ENCODE data around the gene DNAH17.

Gene DNAH17

DNA sequence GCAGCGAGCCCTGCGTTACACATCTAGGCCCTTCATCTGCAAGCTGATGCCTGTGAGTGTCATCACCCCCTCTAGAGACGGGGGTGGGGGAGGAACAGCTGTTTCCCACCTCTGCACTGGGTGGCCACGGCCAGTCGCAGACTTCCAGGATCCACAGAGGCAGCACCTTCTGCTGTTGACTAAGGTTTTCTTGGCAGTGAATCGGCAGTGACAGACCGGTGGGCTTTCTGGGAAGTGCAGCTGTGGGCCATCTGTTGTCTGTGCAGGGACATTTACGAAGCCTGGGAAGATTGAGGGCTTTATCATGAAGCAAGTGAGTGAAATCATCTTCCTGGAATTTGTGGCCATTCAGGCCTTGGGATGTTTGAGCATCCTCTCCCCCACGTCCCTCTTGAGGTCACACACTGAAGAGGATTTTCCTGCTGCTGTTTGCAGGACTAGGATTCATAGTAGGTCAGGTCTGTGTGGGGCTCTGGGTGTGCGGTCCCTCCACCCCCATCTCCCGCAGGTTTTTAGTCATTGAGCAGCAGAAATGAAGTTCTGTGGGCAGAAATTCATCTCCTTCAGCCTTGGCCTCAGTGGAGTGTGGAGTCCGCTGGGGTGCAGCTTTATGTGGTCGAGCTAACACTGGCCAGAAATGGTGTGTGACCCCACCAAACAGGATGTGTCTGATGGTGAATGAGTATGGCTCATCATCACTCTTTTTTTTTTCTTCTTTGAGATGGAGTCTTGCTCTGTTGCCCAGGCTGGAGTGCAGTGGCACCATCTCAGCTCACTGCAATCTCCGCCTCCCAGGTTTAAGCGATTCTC, 186.8 kb downstream of the DNAH17 start:
- WGBS (ENCODE audit: insufficient coverage, insufficient read length): no CpG with 5 or more reads among the region's 15 CpGs
- DNase-seq (ENCODE audit: low read depth, low spot score): no peak
- H3K4me1 ChIP-seq (ENCODE audit: control insufficient read depth, insufficient read depth, low read length): peaks cover 8% of the 10 kb centered on the region

GRCh38 chr17:78387977-78388941, 188.9 kb downstream of the DNAH17 start:
- no peak overlapping the region for H3K4me3 ChIP-seq (ENCODE audit: low read length)
- WGBS (ENCODE audit: insufficient coverage, insufficient read length): no CpG with 5 or more reads among the region's 10 CpGs
- peaks cover 1% of the 10 kb centered on the region; the same call in 1 of the 2 replicates for H3K36me3 ChIP-seq (ENCODE audit: control insufficient read depth, insufficient read depth, low read length)
- H3K27ac ChIP-seq (ENCODE audit: low read length): no peak overlapping the region
- no peak for DNase-seq (ENCODE audit: low read depth, low spot score)
- H3K9me3 ChIP-seq (ENCODE audit: control insufficient read depth, insufficient read depth, low read length): no peaks in the 10 kb centered on the region
- H3K27me3 ChIP-seq (ENCODE audit: control insufficient read depth, insufficient read depth, low read length): no peaks in the 10 kb centered on the region
- H3K4me1 ChIP-seq (ENCODE audit: control insufficient read depth, insufficient read depth, low read length): peaks cover 9% of the 10 kb centered on the region

More for the DNA sequence above, 186.8 kb downstream of the DNAH17 start:
- Histone ChIP-seq H3K4me3 (ENCODE audit: low read length) (no peak overlapping the region), H3K27ac (ENCODE audit: low read length) (no peak overlapping the region), H3K27me3 (ENCODE audit: control insufficient read depth, insufficient read depth, low read length) (no peaks in the 10 kb centered on the region), H3K9me3 (ENCODE audit: control insufficient read depth, insufficient read depth, low read length) (no peaks in the 10 kb centered on the region), H3K36me3 (ENCODE audit: control insufficient read depth, insufficient read depth, low read length) (peaks cover 3% of the 10 kb centered on the region; the same call in 1 of the 2 replicates)

GRCh38 chr17:78384479-78385175, 192.6 kb downstream of the DNAH17 start:
- no peaks in the 10 kb centered on the region for H3K9me3 ChIP-seq (ENCODE audit: control insufficient read depth, insufficient read depth, low read length)
- H3K27ac ChIP-seq (ENCODE audit: low read length): no peak overlapping the region
- no peaks in the 10 kb centered on the region for H3K27me3 ChIP-seq (ENCODE audit: control insufficient read depth, insufficient read depth, low read length)
- DNase-seq (ENCODE audit: low read depth, low spot score): no peak
- H3K36me3 ChIP-seq (ENCODE audit: control insufficient read depth, insufficient read depth, low read length): no peaks in the 10 kb centered on the region
- peaks cover 7% of the 10 kb centered on the region for H3K4me1 ChIP-seq (ENCODE audit: control insufficient read depth, insufficient read depth, low read length)
- no CpG with 5 or more reads among the region's 23 CpGs for WGBS (ENCODE audit: insufficient coverage, insufficient read length)
- no peak overlapping the region for H3K4me3 ChIP-seq (ENCODE audit: low read length)

GRCh38 chr17:78383725-78384471, 193.3 kb downstream of the DNAH17 start:
- H3K9me3 ChIP-seq (ENCODE audit: control insufficient read depth, insufficient read depth, low read length): no peaks in the 10 kb centered on the region
- no peaks in the 10 kb centered on the region for H3K27me3 ChIP-seq (ENCODE audit: control insufficient read depth, insufficient read depth, low read length)
- no CpG with 5 or more reads among the region's 15 CpGs for WGBS (ENCODE audit: insufficient coverage, insufficient read length)
- DNase-seq (ENCODE audit: low read depth, low spot score): no peak
- no peaks in the 10 kb centered on the region for H3K36me3 ChIP-seq (ENCODE audit: control insufficient read depth, insufficient read depth, low read length)
- peaks cover 7% of the 10 kb centered on the region for H3K4me1 ChIP-seq (ENCODE audit: control insufficient read depth, insufficient read depth, low read length)
- no peak overlapping the region for H3K27ac ChIP-seq (ENCODE audit: low read length)
- H3K4me3 ChIP-seq (ENCODE audit: low read length): no peak overlapping the region

DNA sequence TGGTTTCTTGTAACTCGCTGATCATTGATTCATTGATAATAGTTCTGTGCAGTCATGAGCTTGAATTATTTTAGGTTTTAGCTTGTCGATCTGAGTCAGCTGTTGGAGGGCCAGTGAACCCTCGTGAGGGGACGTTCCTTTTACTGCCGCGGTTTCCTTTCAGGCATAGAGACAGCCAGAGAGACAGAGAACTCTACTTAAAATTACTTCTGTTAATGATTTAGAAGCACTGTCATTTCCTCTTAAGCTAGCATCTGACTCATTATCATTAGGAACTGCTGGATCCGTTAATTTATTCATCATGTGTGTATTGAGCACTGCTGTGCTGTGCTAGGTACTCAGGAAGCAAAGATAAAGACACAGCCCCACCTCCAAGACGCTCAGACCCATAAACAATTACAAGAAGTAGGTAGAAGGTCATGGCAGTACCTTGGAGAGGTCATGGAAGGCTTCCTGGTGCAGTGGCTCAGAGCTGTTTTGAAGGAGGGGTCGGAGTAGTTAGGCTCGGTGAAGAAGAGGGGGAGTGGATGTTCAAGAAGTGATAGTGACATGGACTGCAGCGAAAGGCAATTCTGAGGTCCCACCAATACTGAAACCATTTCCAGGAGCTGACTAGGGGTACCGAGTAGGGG, 195.5 kb downstream of the DNAH17 start:
- Histone ChIP-seq H3K4me3 (ENCODE audit: low read length) (no peak overlapping the region), H3K4me1 (ENCODE audit: control insufficient read depth, insufficient read depth, low read length) (peaks cover 7% of the 10 kb centered on the region)

DNA sequence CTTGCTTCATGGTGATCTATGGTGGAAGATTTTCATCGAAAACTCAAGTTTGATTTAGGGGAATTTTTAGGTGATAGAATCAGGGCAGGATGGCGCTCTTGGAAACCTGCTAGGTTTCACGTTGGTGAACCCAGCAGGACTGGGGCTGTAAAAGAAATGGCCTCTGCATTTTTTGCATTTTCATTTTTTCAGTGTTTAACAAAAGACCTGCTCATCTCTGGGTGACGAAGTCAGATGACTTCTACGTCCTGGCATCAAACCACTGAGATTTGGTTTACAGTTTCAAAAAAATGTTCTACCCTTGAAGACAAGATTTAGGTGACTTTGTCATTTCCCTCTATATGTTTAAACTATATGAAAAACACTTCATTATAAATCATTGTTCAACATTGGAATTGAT, 196.8 kb downstream of the DNAH17 start:
- no peak for DNase-seq (ENCODE audit: low read depth, low spot score)
- no peaks in the 10 kb centered on the region for H3K27me3 ChIP-seq (ENCODE audit: control insufficient read depth, insufficient read depth, low read length)
- WGBS (ENCODE audit: insufficient coverage, insufficient read length): no CpG with 5 or more reads among the region's 5 CpGs
- peaks cover 5% of the 10 kb centered on the region for H3K4me1 ChIP-seq (ENCODE audit: control insufficient read depth, insufficient read depth, low read length)
- H3K9me3 ChIP-seq (ENCODE audit: control insufficient read depth, insufficient read depth, low read length): no peaks in the 10 kb centered on the region
- H3K36me3 ChIP-seq (ENCODE audit: control insufficient read depth, insufficient read depth, low read length): no peaks in the 10 kb centered on the region
- no peak overlapping the region for H3K27ac ChIP-seq (ENCODE audit: low read length)
- H3K4me3 ChIP-seq (ENCODE audit: low read length): no peak overlapping the region

More for the DNA sequence above, 195.5 kb downstream of the DNAH17 start:
- H3K9me3 ChIP-seq (ENCODE audit: control insufficient read depth, insufficient read depth, low read length): no peaks in the 10 kb centered on the region
- no peaks in the 10 kb centered on the region for H3K27me3 ChIP-seq (ENCODE audit: control insufficient read depth, insufficient read depth, low read length)
- no peak for DNase-seq (ENCODE audit: low read depth, low spot score)
- no CpG with 5 or more reads among the region's 12 CpGs for WGBS (ENCODE audit: insufficient coverage, insufficient read length)
- no peak overlapping the region for H3K27ac ChIP-seq (ENCODE audit: low read length)
- H3K36me3 ChIP-seq (ENCODE audit: control insufficient read depth, insufficient read depth, low read length): no peaks in the 10 kb centered on the region

- no peaks in the 10 kb centered on the region for H3K27me3 ChIP-seq (ENCODE audit: control insufficient read depth, insufficient read depth, low read length)
- DNase-seq (ENCODE audit: low read depth, low spot score): no peak
- H3K9me3 ChIP-seq (ENCODE audit: control insufficient read depth, insufficient read depth, low read length): no peaks in the 10 kb centered on the region
- peak overlapping the region; percentile 77; the same call in 1 of the 2 replicates for H3K4me3 ChIP-seq (ENCODE audit: low read length)
- WGBS (ENCODE audit: insufficient coverage, insufficient read length): no CpG with 5 or more reads among the region's 7 CpGs
- peaks cover 9% of the 10 kb centered on the region; the same call in 1 of the 2 replicates for H3K4me1 ChIP-seq (ENCODE audit: control insufficient read depth, insufficient read depth, low read length)
- H3K27ac ChIP-seq (ENCODE audit: low read length): no peak overlapping the region
- H3K36me3 ChIP-seq (ENCODE audit: control insufficient read depth, insufficient read depth, low read length): no peaks in the 10 kb centered on the region
Measured at GRCh38 chr17:78379131-78379491, 198.1 kb downstream of the DNAH17 start.

DNA sequence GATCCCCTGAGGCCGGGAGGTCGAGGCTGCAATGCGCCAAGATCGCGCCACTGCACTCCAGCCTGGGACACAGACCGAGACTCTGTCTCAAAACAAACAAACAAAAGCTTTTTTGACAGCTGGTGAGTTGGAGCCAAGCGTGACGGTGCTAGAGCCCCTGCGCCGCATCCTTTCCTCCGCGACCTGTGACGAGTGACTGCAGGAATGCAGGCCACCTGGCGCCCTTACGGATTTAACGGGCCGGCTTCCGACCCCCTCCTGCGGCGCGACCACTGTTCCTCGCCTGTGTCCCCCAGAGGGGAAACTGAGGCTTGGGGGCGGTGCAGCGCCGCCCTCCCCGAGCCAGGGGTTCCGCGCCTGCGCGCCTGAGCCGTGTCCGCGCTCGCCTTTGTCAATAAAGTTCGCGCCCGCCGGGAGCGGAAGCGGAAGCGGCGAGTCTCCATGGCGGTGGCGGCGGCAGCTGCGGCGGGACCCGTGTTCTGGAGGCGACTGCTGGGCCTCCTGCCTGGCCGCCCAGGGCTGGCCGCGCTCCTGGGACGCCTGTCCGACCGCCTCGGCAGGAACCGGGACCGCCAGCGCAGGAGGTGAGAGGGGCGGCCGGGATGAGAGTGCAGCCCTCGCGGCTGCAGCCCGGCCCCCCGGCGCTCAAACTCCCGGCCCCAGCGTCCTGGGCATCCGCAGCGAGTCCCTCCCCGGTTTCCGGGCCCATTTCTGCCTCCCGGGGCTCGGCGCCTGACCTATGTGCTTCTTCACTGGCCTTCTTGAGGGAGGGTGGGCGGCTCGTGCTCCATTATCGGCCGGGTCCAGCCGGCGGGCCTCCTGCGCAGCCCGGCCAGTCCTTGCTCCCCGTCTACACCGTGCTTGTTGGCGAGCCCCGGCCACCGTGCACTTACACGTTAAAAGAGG, 198.7 kb downstream of the DNAH17 start, which contains the start of gene PGS1:
Gene PGS1, plus strand, starts transcription at position 425 of the 906 bp plus-strand sequence. Its CDS starts 17 bp downstream, at position 442.
- WGBS (ENCODE audit: insufficient coverage, insufficient read length): no CpG with 5 or more reads among the region's 89 CpGs

More for the DNA sequence above, 198.7 kb downstream of the DNAH17 start, which contains the start of gene PGS1:
- Histone ChIP-seq H3K27ac (ENCODE audit: low read length) (no peak within 1 kb of the TSS), H3K9me3 (ENCODE audit: control insufficient read depth, insufficient read depth, low read length) (no peaks in the 10 kb centered on the region), H3K4me3 (ENCODE audit: low read length) (peak within 1 kb of the TSS; percentile 77; the same call in 1 of the 2 replicates), H3K36me3 (ENCODE audit: control insufficient read depth, insufficient read depth, low read length) (no peaks in the 10 kb centered on the region), H3K27me3 (ENCODE audit: control insufficient read depth, insufficient read depth, low read length) (no peaks in the 10 kb centered on the region), H3K4me1 (ENCODE audit: control insufficient read depth, insufficient read depth, low read length) (peaks cover 8% of the 10 kb centered on the region; the same call in 1 of the 2 replicates)
- no peak for DNase-seq (ENCODE audit: low read depth, low spot score)

All from iPS DF 6.9 (cell line).